ENCODE results near the gene DUSP9.

Gene DUSP9

GRCh38 chrX:153684467-153685155, 37.6 kb downstream of the DUSP9 start:
- DNase-seq (ENCODE audit: low read depth), result no peak
- TF ChIP-seq CTCF (conservative IDR thresholded peaks at IDR 0.05; ENCODE audit: low read length), result no peak
- H3K4me3 ChIP-seq (ENCODE audit: low read length), result no peak overlapping the region

DNA sequence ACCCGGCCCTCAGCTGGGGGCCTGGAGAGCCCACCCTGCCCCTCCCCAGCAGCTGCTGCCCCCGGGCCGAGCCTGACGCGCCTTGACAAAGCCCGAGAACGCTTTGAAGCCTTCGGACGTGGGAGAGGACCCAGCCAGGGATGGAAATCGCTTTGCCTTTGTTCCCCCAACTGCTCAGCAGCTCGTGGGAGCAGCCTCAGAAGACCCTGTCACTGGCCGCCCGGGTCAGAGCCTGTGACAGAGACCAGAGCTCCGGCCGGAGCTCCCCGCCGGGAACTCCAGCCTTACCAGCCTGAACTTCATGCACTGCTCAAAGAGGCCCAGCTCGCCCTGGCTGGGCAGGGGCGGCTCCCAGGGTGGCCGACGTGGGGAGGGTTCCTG, 38.1 kb downstream of the DUSP9 start:
- no peak for TF ChIP-seq CTCF (conservative IDR thresholded peaks at IDR 0.05; ENCODE audit: low read length)
- H3K4me3 ChIP-seq (ENCODE audit: low read length), result no peak overlapping the region
- DNase-seq (ENCODE audit: low read depth), result no peak

DNA sequence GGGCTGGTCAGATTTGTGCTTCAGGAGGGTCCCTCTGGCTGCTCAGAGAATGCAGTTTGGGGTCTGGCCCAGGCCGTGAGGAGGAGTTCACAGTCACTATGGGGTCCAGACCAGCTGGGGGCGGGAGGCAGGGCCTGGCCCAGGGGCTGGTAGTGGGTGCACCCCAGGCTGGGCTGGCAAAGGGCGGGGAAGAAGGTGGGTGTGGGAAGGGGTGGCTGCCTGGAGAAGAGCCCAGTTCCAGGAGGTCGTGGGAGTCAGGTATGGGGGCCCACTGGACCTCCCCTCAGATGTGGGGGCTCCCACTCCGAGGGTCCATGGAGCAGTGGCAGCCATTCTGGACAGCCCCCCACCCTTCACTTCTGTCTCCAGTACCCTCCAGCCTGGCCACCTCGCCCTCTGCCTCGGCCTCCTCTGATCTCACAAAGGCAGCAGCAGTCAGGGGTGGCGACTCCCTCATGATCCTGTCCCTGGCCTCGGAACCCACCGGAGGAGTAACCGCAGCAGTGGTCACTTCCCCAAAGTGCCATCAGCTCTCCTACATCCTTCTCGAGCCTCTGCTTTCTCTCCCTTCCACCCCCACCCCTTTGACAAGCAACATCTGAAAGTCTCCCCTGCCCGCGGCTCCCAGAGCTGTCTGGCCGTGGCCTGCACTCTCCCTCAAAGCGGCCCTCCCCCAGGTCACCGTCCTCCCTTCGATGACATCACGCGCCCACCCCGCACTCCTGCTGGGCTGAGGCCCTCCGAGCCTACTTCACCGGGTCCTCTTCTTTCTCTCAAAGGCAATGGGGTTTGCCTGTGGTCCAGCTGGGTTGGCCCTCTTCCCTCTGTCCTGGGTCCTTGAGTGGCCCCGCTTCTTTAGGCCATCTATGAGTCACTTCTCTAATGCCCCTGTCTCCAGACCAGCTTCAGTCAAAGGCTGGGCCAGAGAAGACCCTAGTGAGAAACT, 39.0 kb downstream of the DUSP9 start:
- DNase-seq (ENCODE audit: low read depth), result no peak
- no peak for TF ChIP-seq CTCF (conservative IDR thresholded peaks at IDR 0.05; ENCODE audit: low read length)
- H3K4me3 ChIP-seq (ENCODE audit: low read length), result no peak overlapping the region

DNA sequence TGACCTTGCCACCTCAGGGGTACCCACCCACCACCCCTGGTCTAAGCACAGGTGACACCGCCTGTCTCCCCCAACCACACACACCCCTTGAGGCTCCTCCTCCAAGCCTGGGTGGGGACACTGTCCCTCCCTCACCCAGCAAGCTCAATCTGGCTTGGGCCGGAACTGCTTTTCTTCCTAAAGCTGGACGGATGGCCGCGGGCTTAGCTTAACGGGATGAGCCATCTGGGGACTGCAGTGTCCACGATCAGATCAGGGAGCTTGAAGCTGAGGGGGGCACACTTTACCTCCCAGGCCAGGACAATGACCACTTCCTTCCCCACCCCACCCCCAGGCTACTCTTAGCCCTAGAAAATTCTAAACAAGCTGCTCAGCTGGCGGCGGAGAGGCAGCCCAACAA, 39.7 kb downstream of the DUSP9 start:
- no peak overlapping the region for H3K4me3 ChIP-seq (ENCODE audit: low read length)
- TF ChIP-seq CTCF (conservative IDR thresholded peaks at IDR 0.05; ENCODE audit: low read length), result no peak
- DNase-seq (ENCODE audit: low read depth), result no peak

- peak; percentile 59 for DNase-seq (ENCODE audit: low read depth)
- peak; percentile 23 for TF ChIP-seq CTCF (conservative IDR thresholded peaks at IDR 0.05; ENCODE audit: low read length)
- H3K4me3 ChIP-seq (ENCODE audit: low read length), result peak within 1 kb of the TSS; percentile 51
Observed at GRCh38 chrX:153687121-153688039, 40.4 kb downstream of the DUSP9 start, which contains the start of gene SLC6A8. TSS of gene SLC6A8 (plus strand) at chrX:153687926. CDS start at chrX:153688575, 649 bp downstream.

- no peak overlapping the region for H3K4me3 ChIP-seq (ENCODE audit: low read length)
- DNase-seq (ENCODE audit: low read depth), result no peak
- no peak for TF ChIP-seq CTCF (conservative IDR thresholded peaks at IDR 0.05; ENCODE audit: low read length)
Observed at GRCh38 chrX:153688071-153688470, 41.1 kb downstream of the DUSP9 start.

Measured in AG10803 (cell line).